ENCODE measurements around the gene GPATCH2. TPM values are rescaled to one million over a fixed set of nuclear protein-coding genes. Genes with fewer than 3 reads are reported as not detected.
A peak's percentile ranks its signal among the peaks of the same experiment; 100 is the strongest.
"Not testable (repeated sequence)": the region's sequence is repeated elsewhere in the genome, so short reads cannot be mapped to it uniquely, and the experiment has no call there.

The GPATCH2 gene
- total RNA-seq, 2 donors from 2014 or later = 12.3 to 14.4 TPM

- H3K4me1 Mint-ChIP-seq (ENCODE audit: low read depth in 2 of 2) = peaks cover 0 to 3% of the 10 kb centered on the region in 2 donors
- no peaks in the 10 kb centered on the region for H3K9me3 Mint-ChIP-seq
- no peak for DNase-seq (ENCODE audit: low spot score)
- no peaks in the 10 kb centered on the region for H3K27me3 Mint-ChIP-seq
- no peak overlapping the region for H3K27ac Mint-ChIP-seq
- no peak overlapping the region for H3K4me3 Mint-ChIP-seq
- ATAC-seq = no peak
- no peaks in the 10 kb centered on the region for H3K36me3 Mint-ChIP-seq
Measured at GRCh38 chr1:217527151-217527550, 103.7 kb downstream of the GPATCH2 start.

- H3K4me1 Mint-ChIP-seq (ENCODE audit: low read depth in 2 of 2) = peaks cover 0 to 3% of the 10 kb centered on the region in 2 donors
- no peaks in the 10 kb centered on the region for H3K36me3 Mint-ChIP-seq
- H3K9me3 Mint-ChIP-seq = no peaks in the 10 kb centered on the region
- no peak overlapping the region for H3K27ac Mint-ChIP-seq
- H3K27me3 Mint-ChIP-seq = no peaks in the 10 kb centered on the region
- no peak overlapping the region for H3K4me3 Mint-ChIP-seq
- ATAC-seq (no peak), DNase-seq (ENCODE audit: low spot score) (no peak)
Measured at GRCh38 chr1:217526636-217527035, 104.3 kb downstream of the GPATCH2 start.

- Mint-ChIP-seq H3K4me3 (no peak overlapping the region), H3K9me3 (no peaks in the 10 kb centered on the region), H3K4me1 (ENCODE audit: low read depth in 2 of 2) (peaks cover 0 to 3% of the 10 kb centered on the region in 2 donors), H3K27me3 (no peaks in the 10 kb centered on the region), H3K36me3 (no peaks in the 10 kb centered on the region), H3K27ac (no peak overlapping the region)
- ATAC-seq = no peak
- DNase-seq (ENCODE audit: low spot score) = no peak
Measured at GRCh38 chr1:217525773-217526490, 105.0 kb downstream of the GPATCH2 start.

- DNase-seq (ENCODE audit: low spot score) = no peak
- H3K9me3 Mint-ChIP-seq = no peaks in the 10 kb centered on the region
- H3K36me3 Mint-ChIP-seq = no peaks in the 10 kb centered on the region
- H3K4me3 Mint-ChIP-seq = no peak overlapping the region
- no peak for ATAC-seq
- no peaks in the 10 kb centered on the region for H3K27me3 Mint-ChIP-seq
- H3K4me1 Mint-ChIP-seq (ENCODE audit: low read depth in 2 of 2) = peaks cover 0 to 3% of the 10 kb centered on the region in 2 donors
- no peak overlapping the region for H3K27ac Mint-ChIP-seq
Measured at GRCh38 chr1:217524787-217525520, 105.9 kb downstream of the GPATCH2 start.

GRCh38 chr1:217523921-217524320 lies 107.0 kb downstream of the GPATCH2 start:
- H3K4me1 Mint-ChIP-seq (ENCODE audit: low read depth in 2 of 2); ATAC-seq; H3K36me3 Mint-ChIP-seq; H3K27me3 Mint-ChIP-seq; H3K9me3 Mint-ChIP-seq; DNase-seq (ENCODE audit: low spot score); H3K27ac Mint-ChIP-seq; H3K4me3 Mint-ChIP-seq: not testable (repeated sequence)

- ATAC-seq (no peak), DNase-seq (ENCODE audit: low spot score) (no peak)
- no peaks in the 10 kb centered on the region for H3K4me1 Mint-ChIP-seq (ENCODE audit: low read depth in 2 of 2)
- no peaks in the 10 kb centered on the region for H3K36me3 Mint-ChIP-seq
- H3K4me3 Mint-ChIP-seq = no peak overlapping the region
- no peak overlapping the region for H3K27ac Mint-ChIP-seq
- H3K27me3 Mint-ChIP-seq = no peaks in the 10 kb centered on the region
- H3K9me3 Mint-ChIP-seq = no peaks in the 10 kb centered on the region
Measured at GRCh38 chr1:217522277-217522676, 108.6 kb downstream of the GPATCH2 start.

GRCh38 chr1:217521317-217521716 lies 109.6 kb downstream of the GPATCH2 start:
- no peaks in the 10 kb centered on the region for H3K36me3 Mint-ChIP-seq
- no peaks in the 10 kb centered on the region for H3K27me3 Mint-ChIP-seq
- ATAC-seq (no peak), DNase-seq (ENCODE audit: low spot score) (no peak)
- H3K4me1 Mint-ChIP-seq (ENCODE audit: low read depth in 2 of 2) = no peaks in the 10 kb centered on the region
- no peak overlapping the region for H3K27ac Mint-ChIP-seq
- H3K9me3 Mint-ChIP-seq = no peaks in the 10 kb centered on the region
- H3K4me3 Mint-ChIP-seq = no peak overlapping the region

GRCh38 chr1:217506878-217507277 lies 124.0 kb downstream of the GPATCH2 start:
- Mint-ChIP-seq H3K27ac (no peak overlapping the region), H3K4me3 (no peak overlapping the region), H3K27me3 (no peaks in the 10 kb centered on the region), H3K36me3 (peaks cover 12% of the 10 kb centered on the region), H3K4me1 (ENCODE audit: low read depth in 2 of 2) (no peaks in the 10 kb centered on the region), H3K9me3 (no peaks in the 10 kb centered on the region)
- DNase-seq (ENCODE audit: low spot score) = no peak
- ATAC-seq = peak in 1 of 2 donors; percentile 62

- no peak for DNase-seq (ENCODE audit: low spot score)
- Mint-ChIP-seq H3K4me1 (ENCODE audit: low read depth in 2 of 2) (peaks cover 0 to 12% of the 10 kb centered on the region in 2 donors), H3K27ac (no peak overlapping the region), H3K4me3 (no peak overlapping the region), H3K27me3 (no peaks in the 10 kb centered on the region), H3K36me3 (no peaks in the 10 kb centered on the region), H3K9me3 (no peaks in the 10 kb centered on the region)
- no peak for ATAC-seq
Measured at GRCh38 chr1:217498209-217498608, 132.7 kb downstream of the GPATCH2 start.

- Mint-ChIP-seq H3K27me3 (no peaks in the 10 kb centered on the region), H3K4me3 (peak overlapping the region; percentile 51), H3K27ac (peak overlapping the region in 1 of 2 donors; percentile 19), H3K4me1 (ENCODE audit: low read depth in 2 of 2) (peaks cover 0 to 12% of the 10 kb centered on the region in 2 donors), H3K9me3 (no peaks in the 10 kb centered on the region), H3K36me3 (peaks cover 2% of the 10 kb centered on the region)
- ATAC-seq (peak in 1 of 2 donors; percentile 72), DNase-seq (ENCODE audit: low spot score) (no peak)
Measured at GRCh38 chr1:217495249-217495648, 135.6 kb downstream of the GPATCH2 start.

GRCh38 chr1:217494767-217495166 lies 136.1 kb downstream of the GPATCH2 start:
- H3K4me3 Mint-ChIP-seq = peak overlapping the region; percentile 51
- peaks cover 0 to 12% of the 10 kb centered on the region in 2 donors for H3K4me1 Mint-ChIP-seq (ENCODE audit: low read depth in 2 of 2)
- peaks cover 6% of the 10 kb centered on the region for H3K36me3 Mint-ChIP-seq
- no peaks in the 10 kb centered on the region for H3K27me3 Mint-ChIP-seq
- peak overlapping the region in 1 of 2 donors; percentile 19 for H3K27ac Mint-ChIP-seq
- DNase-seq (ENCODE audit: low spot score) (no peak), ATAC-seq (peak in 1 of 2 donors; percentile 70)
- H3K9me3 Mint-ChIP-seq = no peaks in the 10 kb centered on the region

GRCh38 chr1:217493290-217493689 lies 137.6 kb downstream of the GPATCH2 start:
- H3K4me3 Mint-ChIP-seq = no peak overlapping the region
- H3K9me3 Mint-ChIP-seq = no peaks in the 10 kb centered on the region
- no peaks in the 10 kb centered on the region for H3K27me3 Mint-ChIP-seq
- peaks cover 0 to 12% of the 10 kb centered on the region in 2 donors for H3K4me1 Mint-ChIP-seq (ENCODE audit: low read depth in 2 of 2)
- no peak overlapping the region for H3K27ac Mint-ChIP-seq
- DNase-seq (ENCODE audit: low spot score) = no peak
- H3K36me3 Mint-ChIP-seq = peaks cover 6% of the 10 kb centered on the region
- no peak for ATAC-seq

GRCh38 chr1:217484871-217485270 lies 146.0 kb downstream of the GPATCH2 start:
- Mint-ChIP-seq H3K36me3 (peaks cover 11% of the 10 kb centered on the region), H3K9me3 (peaks cover 5% of the 10 kb centered on the region), H3K4me1 (ENCODE audit: low read depth in 2 of 2) (peaks cover 24 to 27% of the 10 kb centered on the region in 2 donors), H3K27ac (no peak overlapping the region), H3K27me3 (no peaks in the 10 kb centered on the region), H3K4me3 (no peak overlapping the region)
- no peak for ATAC-seq
- DNase-seq (ENCODE audit: low spot score) = no peak

- Mint-ChIP-seq H3K4me1 (ENCODE audit: low read depth in 2 of 2) (peaks cover 24 to 27% of the 10 kb centered on the region in 2 donors), H3K36me3 (peaks cover 30% of the 10 kb centered on the region), H3K27me3 (no peaks in the 10 kb centered on the region), H3K27ac (peak overlapping the region; percentile 89 to 91), H3K9me3 (peaks cover 10% of the 10 kb centered on the region), H3K4me3 (peak overlapping the region; percentile 25)
- DNase-seq (ENCODE audit: low spot score) = peak; percentile 84
- peak; percentile 99 to 100 for ATAC-seq
Measured at GRCh38 chr1:217482356-217483102, 148.4 kb downstream of the GPATCH2 start.

Data from natural killer cell treated with Interleukin-12 subunit alpha and Interleukin-12 subunit beta and Interleukin-15 and Interleukin-18, amount 100 ng/mL, for 72 hours (primary cell).